Fibroblast of lung (primary cell): ENCODE measurements around the gene SRPX2.

Experiments
- CTCF ChIP-seq, 2 donors: IDR thresholded peaks in 1 of 2; conservative IDR thresholded peaks in 1 of 2; 1 replicate in 1 of 2; 2 replicates in 1 of 2; pipeline ENCODE4 v1.5.1; 2011 to 2012; ENCODE audit warnings: low read length in 2 of 2, control low read depth in 1 of 2, inconsistent platforms in 1 of 2, low read depth in 1 of 2, mild to moderate bottlenecking in 1 of 2
- EZH2 ChIP-seq: IDR thresholded peaks from 2 replicates; pipeline ENCODE4 v1.5.1; 2012; ENCODE audit warnings: low read length, control low read depth, mild to moderate bottlenecking; ENCODE audit errors: missing control alignments

- no peak for TF ChIP-seq CTCF (conservative IDR thresholded peaks at IDR 0.05 in 1 of 2, IDR thresholded peaks at IDR 0.05 in 1 of 2; ENCODE audit: low read depth in 1 of 2, low read length in 2 of 2)
- TF ChIP-seq EZH2, result no peak
Measured at GRCh38 chrX:100652266-100652665, 8.3 kb downstream of the SRPX2 start.
